H1 (cell line): ENCODE data around the gene AGAP1. TPM values are rescaled to one million over a fixed set of nuclear protein-coding genes. Genes with fewer than 3 reads are reported as not detected.

Experiments
- CTCF ChIA-PET: fragments of 300-600 bp; sonication (Branson Sonifier 250); formaldehyde crosslinking; loops from one replicate; lab custom pipeline; 2021; ENCODE audit not compliant: partially characterized antibody; lab: Charles Lee
- POLR2A ChIA-PET: fragments of 300-600 bp; sonication (Branson Sonifier 250); formaldehyde crosslinking; loops from one replicate; lab custom pipeline; 2021; ENCODE audit warnings: inconsistent platforms; ENCODE audit not compliant: partially characterized antibody; lab: Charles Lee
- DNase-seq, 2 experiments: peaks; one replicate each; pipeline versions ENCODE4 v3.0.0 to v3.0.0-alpha.2; 2010 to 2022; ENCODE audit warnings: low spot score in 2 of 2, low read depth in 1 of 2, mixed read lengths in 1 of 2
- FAIRE-seq: peaks from 2 replicates; lab custom pipeline; 2011; peaks lifted over from hg19 to GRCh38; lab: Jason Lieb, UNC
- H2AFZ ChIP-seq: 2 replicates; pipeline ENCODE4 v1.8.1; 2012; ENCODE audit warnings: low read length, inconsistent platforms
- H2AK5ac ChIP-seq: 2 replicates; pipeline ENCODE4 v1.6.1; 2013; ENCODE audit warnings: low read depth, low read length
- H2BK120ac ChIP-seq: replicated peaks from 2 replicates; pipeline ENCODE3; 2013; ENCODE audit warnings: low read depth, low read length, inconsistent platforms
- H2BK12ac ChIP-seq: 2 replicates; pipeline ENCODE4 v1.6.1; 2013; ENCODE audit warnings: low read depth, low read length
- H2BK15ac ChIP-seq: 2 replicates; pipeline ENCODE4 v1.6.1; 2013; ENCODE audit warnings: low read length
- H2BK20ac ChIP-seq: 2 replicates; pipeline ENCODE4 v1.6.1; 2013; ENCODE audit warnings: low read length
- H2BK5ac ChIP-seq: 2 replicates; pipeline ENCODE4 v1.6.1; 2013; ENCODE audit warnings: low read depth, low read length
- H3K14ac ChIP-seq: 2 replicates; pipeline ENCODE4 v1.6.1; 2013; ENCODE audit warnings: inconsistent platforms; ENCODE audit not compliant: insufficient read length
- H3K18ac ChIP-seq: 2 replicates; pipeline ENCODE4 v1.6.1; 2013; ENCODE audit warnings: low read length; ENCODE audit errors: extremely low read depth
- H3K23ac ChIP-seq: 2 replicates; pipeline ENCODE4 v1.6.1; 2013; ENCODE audit warnings: inconsistent platforms; ENCODE audit not compliant: insufficient read length
- H3K23me2 ChIP-seq: 2 replicates; pipeline ENCODE4 v1.6.1; 2013; ENCODE audit warnings: low read depth, low read length
- H3K27ac ChIP-seq: 2 replicates; pipeline ENCODE4 v1.6.1; 2011; ENCODE audit warnings: low read depth, low read length, inconsistent platforms
- H3K27me3 ChIP-seq, 4 experiments: replicated peaks in 1 of 4; 1 replicate in 1 of 4; 2 replicates in 3 of 4; pipeline versions ENCODE4 v1.6.1 to v1.8.1; 2011 to 2013; ENCODE audit warnings: low read length in 3 of 4, mild to moderate bottlenecking in 3 of 4, inconsistent platforms in 2 of 4, mixed read lengths in 2 of 4, moderate library complexity in 1 of 4; ENCODE audit not compliant: control insufficient read depth in 3 of 4, insufficient read depth in 3 of 4; ENCODE audit errors: extremely low read depth in 1 of 4
- H3K36me3 ChIP-seq, 4 experiments: 2 replicates each; pipeline versions ENCODE4 v1.6.1 to v1.8.1; 2011 to 2013; ENCODE audit warnings: mild to moderate bottlenecking in 4 of 4, low read length in 3 of 4, moderate library complexity in 2 of 4, control low read depth in 1 of 4, inconsistent platforms in 1 of 4; ENCODE audit not compliant: insufficient read depth in 4 of 4, control insufficient read depth in 2 of 4
- H3K4ac ChIP-seq: replicated peaks from 2 replicates; pipeline ENCODE3; 2013; ENCODE audit warnings: low read length, low read depth, mixed read lengths, inconsistent platforms; ENCODE audit not compliant: insufficient read length
- H3K4me1 ChIP-seq, 4 experiments: replicated peaks in 1 of 4; 1 replicate in 1 of 4; 2 replicates in 3 of 4; pipeline versions ENCODE4 v1.6.1 to v1.8.1; 2011 to 2013; ENCODE audit warnings: low read length in 3 of 4, inconsistent platforms in 2 of 4, mixed read lengths in 1 of 4; ENCODE audit not compliant: insufficient read depth in 4 of 4, control insufficient read depth in 3 of 4
- H3K4me2 ChIP-seq, 2 experiments: 2 replicates each; pipeline versions ENCODE4 v1.6.1 to v1.8.1; 2011 to 2013; ENCODE audit warnings: low read depth in 2 of 2, low read length in 2 of 2, control low read depth in 1 of 2, inconsistent platforms in 1 of 2, mild to moderate bottlenecking in 1 of 2; ENCODE audit not compliant: insufficient read depth in 1 of 2
- H3K4me3 ChIP-seq, 4 experiments: fragments of 200-600, 300-600 bp in 1 of 4; sonication (generic), shearing (Covaris generic), sonication (Bioruptor Twin) in 1 of 4; 2 replicates each; pipeline versions ENCODE4 v1.5.1 to v1.8.1; 2011 to 2016; ENCODE audit warnings: low read length in 4 of 4, low read depth in 3 of 4, control low read depth in 2 of 4, inconsistent platforms in 2 of 4, mild to moderate bottlenecking in 2 of 4, mixed read lengths in 1 of 4, moderate library complexity in 1 of 4; ENCODE audit not compliant: insufficient read depth in 2 of 4; ENCODE audit errors: extremely low read depth in 1 of 4
- H3K56ac ChIP-seq: replicated peaks from 2 replicates; pipeline ENCODE3; 2013; ENCODE audit warnings: low read depth, mild to moderate bottlenecking, mixed read lengths, low read length, inconsistent platforms; ENCODE audit not compliant: insufficient read length
- H3K79me1 ChIP-seq: 2 replicates; pipeline ENCODE4 v1.6.1; 2013; ENCODE audit warnings: low read depth, low read length, control low read depth
- H3K79me2 ChIP-seq, 2 experiments: 2 replicates each; pipeline versions ENCODE4 v1.6.1 to v1.8.1; 2012 to 2013; ENCODE audit warnings: low read length in 2 of 2, mild to moderate bottlenecking in 2 of 2, inconsistent platforms in 1 of 2; ENCODE audit not compliant: insufficient read depth in 2 of 2, control insufficient read depth in 1 of 2
- H3K9ac ChIP-seq, 4 experiments: replicated peaks in 1 of 4; 1 replicate in 1 of 4; 2 replicates in 3 of 4; pipeline versions ENCODE4 v1.6.1 to v1.8.1; 2011 to 2013; ENCODE audit warnings: low read depth in 3 of 4, low read length in 3 of 4, control low read depth in 2 of 4, mild to moderate bottlenecking in 2 of 4, moderate library complexity in 2 of 4, inconsistent platforms in 1 of 4; ENCODE audit errors: extremely low read depth in 1 of 4
- H3K9me3 ChIP-seq, 2 experiments: 2 replicates each; pipeline versions ENCODE4 v1.6.1 to v1.8.1; 2012 to 2013; ENCODE audit warnings: mild to moderate bottlenecking in 2 of 2, moderate library complexity in 2 of 2, control low read depth in 1 of 2, inconsistent platforms in 1 of 2, low read depth in 1 of 2, low read length in 1 of 2, mixed read lengths in 1 of 2; ENCODE audit not compliant: insufficient read depth in 2 of 2
- H4K20me1 ChIP-seq, 2 experiments: replicated peaks in 1 of 2; 2 replicates each; pipeline versions ENCODE3 to v1.8.1; 2011 to 2013; ENCODE audit warnings: inconsistent platforms in 2 of 2, low read length in 2 of 2, mild to moderate bottlenecking in 1 of 2; ENCODE audit not compliant: insufficient read depth in 2 of 2, control insufficient read depth in 1 of 2
- H4K5ac ChIP-seq: 2 replicates; pipeline ENCODE4 v1.6.1; 2013; ENCODE audit warnings: low read length, low read depth, mixed read lengths, inconsistent platforms; ENCODE audit not compliant: insufficient read length
- H4K8ac ChIP-seq: 2 replicates; pipeline ENCODE4 v1.8.0; 2013; ENCODE audit warnings: mild to moderate bottlenecking, moderate library complexity, low read length, inconsistent platforms; ENCODE audit not compliant: insufficient read depth; ENCODE audit errors: extremely low read depth
- H4K91ac ChIP-seq: replicated peaks from 2 replicates; pipeline ENCODE3; 2013; ENCODE audit warnings: low read length, mixed read lengths, inconsistent platforms; ENCODE audit not compliant: insufficient read length
- BACH1 ChIP-seq: IDR thresholded peaks from 2 replicates; pipeline ENCODE4 v1.6.1; 2012; ENCODE audit warnings: low read length, improper control_type of control experiment
- BCL11A ChIP-seq, 2 experiments: IDR thresholded peaks; one replicate each; pipeline ENCODE4 v1.6.1; 2011; ENCODE audit warnings: low read depth in 2 of 2, low read length in 2 of 2, mild to moderate bottlenecking in 2 of 2
- CBX8 ChIP-seq: fragments of 300-800, 300-1000 bp; sonication (generic); IDR thresholded peaks from 2 replicates; pipeline ENCODE4 v1.7.1; 2016; ENCODE audit warnings: low read depth, low read length, borderline replicate concordance
- CHD1 ChIP-seq: IDR thresholded peaks from 2 replicates; pipeline ENCODE4 v1.6.1; 2012; ENCODE audit warnings: low read depth, low read length, improper control_type of control experiment
- EP300 ChIP-seq, 2 experiments: IDR thresholded peaks; 1 replicate in 1 of 2; 2 replicates in 1 of 2; pipeline ENCODE4 v1.6.1; 2011 to 2012; ENCODE audit warnings: low read depth in 2 of 2, low read length in 2 of 2, mild to moderate bottlenecking in 2 of 2, borderline replicate concordance in 1 of 2, inconsistent platforms in 1 of 2, moderate library complexity in 1 of 2
- JUN ChIP-seq: IDR thresholded peaks from 2 replicates; pipeline ENCODE4 v1.6.1; 2011; ENCODE audit warnings: low read depth, mild to moderate bottlenecking, improper control_type of control experiment, low read length
- NANOG ChIP-seq: IDR thresholded peaks from 2 replicates; pipeline ENCODE4 v1.6.1; 2011; ENCODE audit warnings: low read length, low read depth, mild to moderate bottlenecking, inconsistent platforms; ENCODE audit not compliant: insufficient read depth, poor library complexity, severe bottlenecking
- NRF1 ChIP-seq: IDR thresholded peaks from 2 replicates; pipeline ENCODE4 v1.6.1; 2011; ENCODE audit warnings: mild to moderate bottlenecking, low read depth, low read length, improper control_type of control experiment
- SP4 ChIP-seq: IDR thresholded peaks from 2 replicates; pipeline ENCODE4 v1.6.1; 2012; ENCODE audit warnings: low read length, inconsistent platforms
- TBP ChIP-seq: IDR thresholded peaks from 2 replicates; pipeline ENCODE4 v1.6.1; 2011; ENCODE audit warnings: low read depth, low read length, improper control_type of control experiment
- TCF12 ChIP-seq: IDR thresholded peaks from 2 replicates; pipeline ENCODE4 v1.6.1; 2011; ENCODE audit warnings: low read depth, mild to moderate bottlenecking, low read length
- ZNF274 ChIP-seq: IDR thresholded peaks from 2 replicates; pipeline ENCODE4 v1.7.0; 2012; ENCODE audit warnings: low read length, borderline replicate concordance; ENCODE audit errors: extremely low read depth
- WGBS, 2 experiments: shearing (Covaris generic) in 1 of 2; methylation state at CpG; one replicate each; pipeline versions ENCODE4 v1.1.6 to v1.1.7; 2013 to 2015; ENCODE audit warnings: low lambda C conversion rate in 2 of 2, mixed read lengths in 2 of 2, inconsistent platforms in 1 of 2, low coverage in 1 of 2, missing lambda C conversion rate in 1 of 2; ENCODE audit not compliant: insufficient replicate concordance in 2 of 2, insufficient coverage in 1 of 2, insufficient read length in 1 of 2; ENCODE audit errors: extremely low coverage in 1 of 2, missing lambda C conversion rate in 1 of 2; 5-methylcytosine and 5-hydroxymethylcytosine counted together
- polyA plus RNA-seq, 7 experiments: library from polyadenylated mRNA; depleted of rRNA in 3 of 7; stranded (reverse) in 5 of 7; unstranded in 2 of 7; fragments of >200 nt in 5 of 7; fragments of 200-250 nt in 2 of 7; gene quantifications; 1 replicate in 5 of 7; 2 replicates in 1 of 7; 4 replicates in 1 of 7; pipeline versions ENCODE4 v1.2.1 to v1.2.3, GENCODE V29; 2011 to 2013; ENCODE audit warnings: missing spikeins in 2 of 7, mixed read lengths in 2 of 7
- total RNA-seq: library from RNA; stranded (reverse); fragmentation: NEBNext Ultra II Directional; extraction: Animal tissue kit (Norgen Biotek cat#: 25700); gene quantifications from 2 replicates; pipeline ENCODE4 v1.2.1, GENCODE V29; 2021
- TF ChIP-seq, protein P1 (sequence below): IDR thresholded peaks from 2 replicates; pipeline ENCODE4 v1.6.1; 2011; ENCODE audit warnings: low read depth, mild to moderate bottlenecking, low read length; ENCODE audit not compliant: insufficient read depth

AGAP1 gene
- total and polyA plus RNA-seq, 2 of the 8 experiments (the other 6 are each of a cell fraction or from before 2014, with no cell fraction given) = 18.1 to 39.4 TPM

DNA sequence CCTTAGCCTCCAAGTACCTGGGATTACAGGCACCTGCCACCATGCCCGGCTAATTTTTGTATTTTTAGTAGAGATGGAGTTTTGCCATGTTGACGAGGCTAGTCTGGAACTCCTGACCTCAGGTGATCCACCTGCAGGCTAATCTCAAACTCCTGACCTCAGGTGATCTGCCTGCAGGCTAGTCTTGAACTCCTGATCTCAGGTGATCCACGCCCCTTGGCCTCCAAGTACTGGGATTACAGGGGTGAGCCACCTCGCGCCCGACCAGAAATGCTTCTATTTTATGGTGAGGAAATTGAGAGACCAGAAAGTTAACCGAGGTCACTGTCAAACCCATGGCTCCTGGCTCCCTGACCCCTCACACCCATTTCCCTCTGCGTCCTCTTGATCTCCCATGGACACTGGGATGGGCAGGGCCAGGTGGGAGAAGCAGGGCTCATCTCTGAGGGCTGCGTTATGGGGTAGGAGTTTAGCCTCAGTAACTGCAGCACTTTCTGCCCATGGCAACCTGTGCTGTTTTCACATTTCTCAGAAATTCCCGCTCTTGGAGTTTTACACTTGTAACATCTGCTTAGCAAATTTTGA is 210.0 kb downstream of the AGAP1 start:
- no peak overlapping the region for H3K9ac ChIP-seq
- peaks cover 27% of the 10 kb centered on the region for H3K79me1 ChIP-seq
- H3K27ac ChIP-seq = no peak overlapping the region
- H2BK120ac ChIP-seq = no peak overlapping the region
- H3K36me3 ChIP-seq = peaks cover 0 to under 1% (median 0%) of the 10 kb centered on the region in 4 experiments; a peak in 1 of 8 replicates
- H2BK15ac ChIP-seq = no peak overlapping the region
- no peak overlapping the region for H3K56ac ChIP-seq
- H2BK5ac ChIP-seq = no peak overlapping the region
- H4K20me1 ChIP-seq = peaks cover 15 to 18% of the 10 kb centered on the region in 2 experiments
- H3K27me3 ChIP-seq = no peaks in the 10 kb centered on the region
- no peaks in the 10 kb centered on the region for H3K9me3 ChIP-seq
- peaks cover 0 to 77% of the 10 kb centered on the region in 2 experiments; a peak in 2 of 4 replicates for H3K79me2 ChIP-seq
- no peak overlapping the region for H2AFZ ChIP-seq
- no peak overlapping the region; the same call in 1 of the 2 replicates for H3K18ac ChIP-seq
- 91% methylated on average over 10 of the region's 10 CpGs; no CpG with 5 or more reads in 1 of the 2 experiments for WGBS, 2 experiments
- H4K91ac ChIP-seq = no peak overlapping the region
- no peak overlapping the region for H4K8ac ChIP-seq
- H3K4me2 ChIP-seq = peak overlapping the region in 1 of 2 experiments; percentile 39; a peak in 1 of 4 replicates
- H3K14ac ChIP-seq = no peak overlapping the region
- no peaks in the 10 kb centered on the region for H3K23me2 ChIP-seq
- POLR2A ChIA-PET = no interaction called here
- no peak overlapping the region for H2BK20ac ChIP-seq
- H3K4me3 ChIP-seq = no peak overlapping the region
- H2BK12ac ChIP-seq = peak overlapping the region; percentile 1; the same call in 1 of the 2 replicates
- H3K4me1 ChIP-seq = peaks cover 2 to 25% (median 11%) of the 10 kb centered on the region in 4 experiments
- H3K4ac ChIP-seq = no peak overlapping the region
- FAIRE-seq (no peak), DNase-seq (no peak)
- CTCF ChIA-PET = interaction anchor here (1.1 kb wide), 1 partner anchor 109 kb away, joined by 4 read pairs; no protein-coding TSS in a partner anchor
- H4K5ac ChIP-seq = no peak overlapping the region
- no peak overlapping the region for H2AK5ac ChIP-seq
- H3K23ac ChIP-seq = no peak overlapping the region
- TF ChIP-seq CBX8 = no peak
- no peak for TF ChIP-seq ZNF274
- no peak for TF ChIP-seq TCF12
- no peak for TF ChIP-seq JUN
- no peak for TF ChIP-seq SP4
- TF ChIP-seq NANOG = no peak
- TF ChIP-seq CHD1 = no peak
- TF ChIP-seq NRF1 = no peak
- no peak for TF ChIP-seq BCL11A (IDR thresholded peaks at IDR 0.05; ENCODE audit: low read depth in 2 of 2, low read length in 2 of 2)
- TF ChIP-seq BACH1 = no peak
- TF ChIP-seq EP300 (IDR thresholded peaks at IDR 0.05; ENCODE audit: borderline replicate concordance in 1 of 2, low read depth in 2 of 2, low read length in 2 of 2) = no peak
- TF ChIP-seq, protein P1, sequence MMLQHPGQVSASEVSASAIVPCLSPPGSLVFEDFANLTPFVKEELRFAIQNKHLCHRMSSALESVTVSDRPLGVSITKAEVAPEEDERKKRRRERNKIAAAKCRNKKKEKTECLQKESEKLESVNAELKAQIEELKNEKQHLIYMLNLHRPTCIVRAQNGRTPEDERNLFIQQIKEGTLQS = no peak
- TF ChIP-seq TBP = no peak
